GM12891 (cell line): ENCODE measurements around the gene LY6G6C.

Source experiments
- DNase-seq: peaks from one replicate; pipeline ENCODE4 v3.0.0; 2011; ENCODE audit warnings: low spot score; ENCODE audit not compliant: insufficient read length
- FAIRE-seq: peaks from 2 replicates; lab custom pipeline; 2011; peaks lifted over from hg19 to GRCh38; lab: Jason Lieb, UNC
- PAX5 ChIP-seq: IDR thresholded peaks from 2 replicates; pipeline ENCODE4 v1.6.1; 2011; ENCODE audit warnings: low read length, moderate library complexity, mild to moderate bottlenecking; ENCODE audit not compliant: insufficient read depth, severe bottlenecking
- POLR2A ChIP-seq: IDR thresholded peaks from 2 replicates; pipeline ENCODE4 v1.6.1; 2011; ENCODE audit warnings: low read depth, low read length, control low read depth
- POLR2AphosphoS5 ChIP-seq: IDR thresholded peaks from 2 replicates; pipeline ENCODE4 v1.6.1; 2011; ENCODE audit warnings: low read depth, low read length, control low read depth
- POU2F2 ChIP-seq: IDR thresholded peaks from 2 replicates; pipeline ENCODE4 v1.6.1; 2011; ENCODE audit warnings: low read depth, mild to moderate bottlenecking, control low read depth, low read length, moderate library complexity
- SPI1 ChIP-seq: IDR thresholded peaks from 2 replicates; pipeline ENCODE4 v1.6.1; 2011; ENCODE audit warnings: low read depth, low read length, control low read depth
- TAF1 ChIP-seq: IDR thresholded peaks from 2 replicates; pipeline ENCODE4 v1.6.1; 2011; ENCODE audit warnings: low read depth, low read length, control low read depth

Gene LY6G6C

GRCh38 chr6:31705931-31706330, 15.6 kb downstream of the LY6G6C start:
- no peak for DNase-seq
- no peak for FAIRE-seq
- TF ChIP-seq POLR2AphosphoS5, result no peak
- no peak for TF ChIP-seq SPI1
- TF ChIP-seq PAX5, result no peak
- no peak for TF ChIP-seq POU2F2
- TF ChIP-seq TAF1, result no peak
- no peak for TF ChIP-seq POLR2A

- FAIRE-seq, result peak; percentile 98
- peak; percentile 76 for TF ChIP-seq POLR2A
- peak; percentile 31 for TF ChIP-seq PAX5
- TF ChIP-seq TAF1, result peak; percentile 47
- TF ChIP-seq POLR2AphosphoS5, result peak; percentile 56; the same call in 1 of the 2 replicates
- no peak for TF ChIP-seq SPI1
- TF ChIP-seq POU2F2, result no peak; the same call in 1 of the 2 replicates
- peak; percentile 96 for DNase-seq
Measured at GRCh38 chr6:31702819-31703716, 18.5 kb downstream of the LY6G6C start, which contains the start of gene ABHD16A. ABHD16A (minus strand) TSS chr6:31703324; CDS start chr6:31703281, 43 bp downstream.

- no peak for DNase-seq
- TF ChIP-seq SPI1 (no peak), PAX5 (no peak), POU2F2 (no peak), TAF1 (no peak), POLR2A (no peak), POLR2AphosphoS5 (no peak)
- no peak for FAIRE-seq
Measured at GRCh38 chr6:31702405-31702818, 19.1 kb downstream of the LY6G6C start.

- FAIRE-seq (peak; percentile 28), DNase-seq (no peak)
- TF ChIP-seq SPI1, result no peak
- no peak for TF ChIP-seq TAF1
- no peak for TF ChIP-seq POLR2AphosphoS5
- no peak for TF ChIP-seq PAX5
- TF ChIP-seq POLR2A, result no peak
- no peak for TF ChIP-seq POU2F2
Measured at GRCh38 chr6:31701666-31702404, 19.7 kb downstream of the LY6G6C start.

- no peak for DNase-seq
- TF ChIP-seq PAX5 (no peak), TAF1 (no peak), POLR2AphosphoS5 (no peak), POU2F2 (no peak), POLR2A (no peak), SPI1 (no peak)
- no peak for FAIRE-seq
Measured at GRCh38 chr6:31700740-31701401, 20.7 kb downstream of the LY6G6C start.

GRCh38 chr6:31697555-31697954, 24.0 kb downstream of the LY6G6C start:
- TF ChIP-seq SPI1, result no peak
- TF ChIP-seq POU2F2, result no peak
- no peak for TF ChIP-seq TAF1
- TF ChIP-seq POLR2AphosphoS5, result no peak
- TF ChIP-seq PAX5, result no peak
- TF ChIP-seq POLR2A, result no peak
- FAIRE-seq (no peak), DNase-seq (no peak)

GRCh38 chr6:31693535-31693934, 28.0 kb downstream of the LY6G6C start:
- DNase-seq (no peak), FAIRE-seq (no peak)
- TF ChIP-seq TAF1 (no peak), POLR2AphosphoS5 (no peak), PAX5 (no peak), SPI1 (no peak), POLR2A (no peak), POU2F2 (no peak)

- TF ChIP-seq POLR2A, result no peak
- TF ChIP-seq PAX5, result no peak
- no peak for TF ChIP-seq POLR2AphosphoS5
- TF ChIP-seq POU2F2, result no peak
- TF ChIP-seq TAF1, result no peak
- no peak for TF ChIP-seq SPI1
- DNase-seq (no peak), FAIRE-seq (no peak)
Measured at GRCh38 chr6:31692886-31693285, 28.7 kb downstream of the LY6G6C start.

GRCh38 chr6:31692353-31692752, 29.2 kb downstream of the LY6G6C start:
- no peak for TF ChIP-seq POLR2A
- TF ChIP-seq POLR2AphosphoS5, result no peak
- no peak for TF ChIP-seq TAF1
- DNase-seq, result no peak
- FAIRE-seq, result no peak
